RKO (cell line): Measurements from ENCODE around the gene WDR64.

Source experiments
- DNase-seq: peaks from one replicate; pipeline ENCODE4 v3.0.0-alpha.2; 2016; ENCODE audit warnings: low spot score

Gene WDR64

GRCh38 chr1:241652012-241652411 lies at the start of gene WDR64:
TSS of gene WDR64 (plus strand) at chr1:241652281. CDS start at chr1:241652485, 204 bp downstream.
- no peak for DNase-seq

GRCh38 chr1:241603731-241604245 lies 48.3 kb upstream of the WDR64 start:
- DNase-seq: no peak

GRCh38 chr1:241605146-241605805 lies 46.8 kb upstream of the WDR64 start:
- peak; percentile 32 for DNase-seq

- DNase-seq: no peak
Observed at GRCh38 chr1:241606544-241606943, 45.5 kb upstream of the WDR64 start.

- DNase-seq: no peak
Observed at GRCh38 chr1:241607497-241607896, 44.6 kb upstream of the WDR64 start.

GRCh38 chr1:241608379-241609033 lies 43.6 kb upstream of the WDR64 start:
- DNase-seq: peak; percentile 70

GRCh38 chr1:241610056-241610815 lies 41.8 kb upstream of the WDR64 start:
- no peak for DNase-seq

- DNase-seq: peak; percentile 84
Observed at GRCh38 chr1:241611063-241611462, 41.0 kb upstream of the WDR64 start.

- DNase-seq: no peak
Observed at GRCh38 chr1:241611736-241612135, 40.3 kb upstream of the WDR64 start.

- peak; percentile 84 for DNase-seq
Observed at GRCh38 chr1:241612533-241613477, 39.3 kb upstream of the WDR64 start.

GRCh38 chr1:241614144-241614543 lies 37.9 kb upstream of the WDR64 start:
- no peak for DNase-seq

GRCh38 chr1:241614572-241614971 lies 37.5 kb upstream of the WDR64 start:
- no peak for DNase-seq

- peak; percentile 64 for DNase-seq
Observed at GRCh38 chr1:241615043-241615974, 36.8 kb upstream of the WDR64 start.

GRCh38 chr1:241617426-241617825 lies 34.7 kb upstream of the WDR64 start:
- DNase-seq: no peak

GRCh38 chr1:241622669-241623068 lies 29.4 kb upstream of the WDR64 start:
- no peak for DNase-seq

GRCh38 chr1:241624935-241625334 lies 27.1 kb upstream of the WDR64 start:
- DNase-seq: no peak

- DNase-seq: peak; percentile 73
Observed at GRCh38 chr1:241627453-241628259, 24.4 kb upstream of the WDR64 start.

- no peak for DNase-seq
Observed at GRCh38 chr1:241630005-241630404, 22.1 kb upstream of the WDR64 start.

- no peak for DNase-seq
Observed at GRCh38 chr1:241630476-241630875, 21.6 kb upstream of the WDR64 start.

- DNase-seq: no peak
Observed at GRCh38 chr1:241630899-241631298, 21.2 kb upstream of the WDR64 start.
